IMR-90 (cell line): ENCODE results near the gene TMIGD1. TPM values are rescaled to one million over a fixed set of nuclear protein-coding genes. Genes with fewer than 3 reads are reported as not detected.

Source experiments
- ATAC-seq: fragments of 200-7000 bp; cut with Tn5 transposase; 2 replicates; pipeline ENCODE4 v1.9.1; 2020; ENCODE audit warnings: low read depth, mild to moderate bottlenecking, moderate library complexity
- BruUV-seq: library from RNA; stranded (reverse); fragments of 400-500 nt; replicated peaks from 2 replicates; lab custom pipeline; 2021; lab: Mats Ljungman, UMichigan
- CTCF ChIA-PET: fragments of 300-600 bp; formaldehyde crosslinking; extraction: SDS; loops from one replicate; lab custom pipeline; 2021; ENCODE audit warnings: antibody characterized with exemption; lab: Yijun Ruan, JAX
- POLR2A ChIA-PET: fragments of 300-600 bp; sonication (Branson Sonifier 250); formaldehyde crosslinking; loops from one replicate; lab custom pipeline; 2022; ENCODE audit warnings: antibody characterized with exemption; ENCODE audit not compliant: unreplicated experiment; lab: Charles Lee
- DNase-seq: peaks from one replicate; pipeline ENCODE4 v3.0.0; 2013
- H2AFZ ChIP-seq: replicated peaks from 2 replicates; pipeline ENCODE3; 2013; ENCODE audit warnings: low read length, mild to moderate bottlenecking; ENCODE audit not compliant: poor library complexity
- H2AK5ac ChIP-seq: 2 replicates; pipeline ENCODE4 v1.6.1; 2013; ENCODE audit warnings: low read depth, low read length, inconsistent platforms
- H2AK9ac ChIP-seq: replicated peaks from 2 replicates; pipeline ENCODE3; 2013; ENCODE audit warnings: mild to moderate bottlenecking, low read depth, low read length, moderate library complexity; ENCODE audit not compliant: poor library complexity
- H2BK120ac ChIP-seq: 2 replicates; pipeline ENCODE4 v1.6.1; 2013; ENCODE audit warnings: low read depth, low read length, inconsistent platforms
- H2BK15ac ChIP-seq: 3 replicates; pipeline ENCODE4 v1.6.1; 2013; ENCODE audit warnings: low read depth, low read length, inconsistent platforms
- H2BK20ac ChIP-seq: 2 replicates; pipeline ENCODE4 v1.6.1; 2013; ENCODE audit warnings: low read depth, mild to moderate bottlenecking, inconsistent platforms, low read length, moderate library complexity
- H2BK5ac ChIP-seq: 2 replicates; pipeline ENCODE4 v1.6.1; 2013; ENCODE audit warnings: mild to moderate bottlenecking, low read depth, low read length, inconsistent platforms; ENCODE audit not compliant: poor library complexity, severe bottlenecking
- H3K14ac ChIP-seq: replicated peaks from 2 replicates; pipeline ENCODE4 v1.6.1; 2013; ENCODE audit warnings: low read depth, low read length, inconsistent platforms
- H3K18ac ChIP-seq: 2 replicates; pipeline ENCODE4 v1.6.1; 2013; ENCODE audit warnings: low read depth, low read length, control low read depth
- H3K23ac ChIP-seq: 2 replicates; pipeline ENCODE4 v1.6.1; 2013; ENCODE audit warnings: low read depth, low read length, inconsistent platforms
- H3K27ac ChIP-seq: 2 replicates; pipeline ENCODE4 v1.5.1; 2013; ENCODE audit warnings: mild to moderate bottlenecking, control low read depth, low read length; ENCODE audit not compliant: insufficient read depth
- H3K27me3 ChIP-seq: 2 replicates; pipeline ENCODE4 v1.6.1; 2013; ENCODE audit warnings: low read length; ENCODE audit not compliant: control insufficient read depth, insufficient read depth
- H3K36me3 ChIP-seq: 2 replicates; pipeline ENCODE4 v1.6.1; 2013; ENCODE audit warnings: low read length, mixed read lengths; ENCODE audit not compliant: control insufficient read depth, insufficient read depth
- H3K4ac ChIP-seq: 2 replicates; pipeline ENCODE4 v1.6.1; 2013; ENCODE audit warnings: low read depth, low read length, inconsistent platforms
- H3K4me1 ChIP-seq: 2 replicates; pipeline ENCODE4 v1.6.1; 2013; ENCODE audit warnings: low read length, mixed read lengths; ENCODE audit not compliant: control insufficient read depth, insufficient read depth
- H3K4me2 ChIP-seq: 2 replicates; pipeline ENCODE4 v1.6.1; 2013; ENCODE audit warnings: low read depth, mild to moderate bottlenecking, control low read depth, low read length, moderate library complexity
- H3K4me3 ChIP-seq: 2 replicates; pipeline ENCODE4 v1.5.1; 2013; ENCODE audit warnings: low read depth, mild to moderate bottlenecking, control low read depth, low read length, moderate library complexity; ENCODE audit not compliant: insufficient read depth
- H3K56ac ChIP-seq: 2 replicates; pipeline ENCODE4 v1.6.1; 2013; ENCODE audit warnings: low read length, inconsistent platforms; ENCODE audit not compliant: insufficient read depth; ENCODE audit errors: extremely low read depth
- H3K79me1 ChIP-seq, 2 experiments: 2 replicates each; pipeline ENCODE4 v1.6.1; 2013; ENCODE audit warnings: low read length in 2 of 2, inconsistent platforms in 1 of 2, low read depth in 1 of 2
- H3K9ac ChIP-seq: 2 replicates; pipeline ENCODE4 v1.6.1; 2013; ENCODE audit warnings: low read depth, low read length, control low read depth
- H3K9me1 ChIP-seq: 2 replicates; pipeline ENCODE4 v1.6.1; 2013; ENCODE audit warnings: low read length, inconsistent platforms; ENCODE audit not compliant: insufficient read depth
- H3K9me3 ChIP-seq: 2 replicates; pipeline ENCODE4 v1.6.1; 2013; ENCODE audit warnings: low read length; ENCODE audit not compliant: control insufficient read depth, insufficient read depth
- H4K20me1 ChIP-seq: 2 replicates; pipeline ENCODE4 v1.6.1; 2013; ENCODE audit warnings: low read length, inconsistent platforms; ENCODE audit not compliant: insufficient read depth
- H4K5ac ChIP-seq: 2 replicates; pipeline ENCODE4 v1.6.1; 2013; ENCODE audit warnings: mild to moderate bottlenecking, low read depth, low read length, control low read depth
- H4K8ac ChIP-seq, 2 experiments: 2 replicates each; pipeline ENCODE4 v1.6.1; 2013; ENCODE audit warnings: low read depth in 2 of 2, low read length in 2 of 2, control low read depth in 1 of 2, inconsistent platforms in 1 of 2
- H4K91ac ChIP-seq: 2 replicates; pipeline ENCODE4 v1.6.1; 2013; ENCODE audit warnings: low read depth, low read length, inconsistent platforms; ENCODE audit not compliant: insufficient read depth
- BHLHE40 ChIP-seq: fragments of 150-350 bp; IDR thresholded peaks from 2 replicates; pipeline ENCODE4 v1.6.1; 2016; ENCODE audit warnings: mild to moderate bottlenecking, low read depth, low read length
- CEBPB ChIP-seq: IDR thresholded peaks from 2 replicates; pipeline ENCODE4 v1.6.1; 2012; ENCODE audit warnings: low read depth, low read length, improper control_type of control experiment
- CHD1 ChIP-seq: IDR thresholded peaks from 2 replicates; pipeline ENCODE4 v1.6.1; 2012; ENCODE audit warnings: low read depth, low read length, improper control_type of control experiment
- ELK1 ChIP-seq: fragments of 150-350 bp; IDR thresholded peaks from 2 replicates; pipeline ENCODE4 v1.6.1; 2016; ENCODE audit warnings: low read depth, mild to moderate bottlenecking, low read length, moderate library complexity, borderline replicate concordance
- FOS ChIP-seq: fragments of 150-350 bp; IDR thresholded peaks from 2 replicates; pipeline ENCODE4 v1.6.1; 2016; ENCODE audit warnings: low read depth, low read length
- MAFK ChIP-seq: IDR thresholded peaks from 2 replicates; pipeline ENCODE4 v1.6.1; 2012; ENCODE audit warnings: low read depth, low read length, improper control_type of control experiment
- MAZ ChIP-seq: IDR thresholded peaks from 2 replicates; pipeline ENCODE4 v1.6.1; 2012; ENCODE audit warnings: low read depth, mild to moderate bottlenecking, low read length, improper control_type of control experiment, moderate library complexity, borderline replicate concordance
- MXI1 ChIP-seq: IDR thresholded peaks from 2 replicates; pipeline ENCODE4 v1.6.1; 2012; ENCODE audit warnings: low read depth, mild to moderate bottlenecking, low read length, moderate library complexity, borderline replicate concordance
- NFE2L2 ChIP-seq: fragments of 150-350 bp; IDR thresholded peaks from 2 replicates; pipeline ENCODE4 v1.6.1; 2016; ENCODE audit warnings: low read depth, mild to moderate bottlenecking, low read length
- POLR2A ChIP-seq: IDR thresholded peaks from 2 replicates; pipeline ENCODE4 v1.6.1; 2012; ENCODE audit warnings: mild to moderate bottlenecking, low read depth, low read length
- RAD21 ChIP-seq: IDR thresholded peaks from 2 replicates; pipeline ENCODE4 v1.6.1; 2012; ENCODE audit warnings: low read length, improper control_type of control experiment
- RCOR1 ChIP-seq: IDR thresholded peaks from 2 replicates; pipeline ENCODE4 v1.6.1; 2012; ENCODE audit warnings: mild to moderate bottlenecking, low read length, improper control_type of control experiment; ENCODE audit not compliant: insufficient replicate concordance
- RFX5 ChIP-seq: IDR thresholded peaks from 2 replicates; pipeline ENCODE4 v1.8.0; 2012; ENCODE audit warnings: low read depth, mild to moderate bottlenecking, low read length, moderate library complexity
- SMC3 ChIP-seq: fragments of 150-350 bp; IDR thresholded peaks from 2 replicates; pipeline ENCODE4 v1.6.1; 2016; ENCODE audit warnings: low read depth, mild to moderate bottlenecking, antibody characterized with exemption, low read length, moderate library complexity
- WGBS, 2 experiments: methylation state at CpG; one replicate each; pipeline versions ENCODE4 v1.1.5 to v1.1.7; 2013; ENCODE audit warnings: missing lambda C conversion rate in 2 of 2; ENCODE audit not compliant: insufficient read length in 1 of 2; ENCODE audit errors: extremely low coverage in 2 of 2; 5-methylcytosine and 5-hydroxymethylcytosine counted together
- dilution Hi-C: fragments of 300-500 bp; cut with HindIII; formaldehyde crosslinking; loops from one replicate; pipeline ENCODE4 v1.14.3; 2018; ENCODE audit warnings: low sequenced_read_pairs; ENCODE audit not compliant: unreplicated experiment
- in situ Hi-C: fragments of 300-500 bp; cut with MboI; formaldehyde crosslinking; loops from 3 replicates; pipeline ENCODE4 v1.14.3; 2019; ENCODE audit warnings: low sequenced_read_pairs, inconsistent platforms, mixed read lengths
- intact Hi-C: fragments of 100-400 bp; cut with micrococcal nuclease; formaldehyde crosslinking; loops from 2 replicates; pipeline ENCODE4 v1.10.0; 2022
- polyA plus RNA-seq, 3 experiments: library from polyadenylated mRNA; depleted of rRNA; stranded (reverse); fragments of >200 nt; gene quantifications; 2 replicates each; pipeline ENCODE4 v1.2.3, GENCODE V29; 2012; ENCODE audit warnings: low replicate concordance in 1 of 3
- total RNA-seq: library from RNA; depleted of rRNA; stranded (reverse); fragments of >200 nt; gene quantifications from 2 replicates; pipeline ENCODE4 v1.2.3, GENCODE V29; 2012
- TF ChIP-seq, protein P1 (sequence below): conservative IDR thresholded peaks from 2 replicates; pipeline ENCODE4 v1.5.1; 2012; ENCODE audit warnings: mild to moderate bottlenecking, low read depth, low read length, improper control_type of control experiment
- TF ChIP-seq, protein P2 (sequence below): fragments of 150-350 bp; IDR thresholded peaks from 2 replicates; pipeline ENCODE4 v1.6.1; 2017; ENCODE audit warnings: mild to moderate bottlenecking, antibody characterized with exemption, low read length, low read depth

The TMIGD1 gene
- total and polyA plus RNA-seq, 2 of the 4 experiments (the other 2 are of a cell fraction): not detected

- DNase-seq (no peak), ATAC-seq (no peak)
- dilution Hi-C loops (no loop called here), intact Hi-C loops (no loop called here), in situ Hi-C loops (loop anchor here (25.0 kb wide), 1 partner anchor 389 kb away; no protein-coding TSS in a partner anchor)
- peaks cover 22% of the 10 kb centered on the region for H3K27me3 ChIP-seq
- no peaks in the 10 kb centered on the region for H4K20me1 ChIP-seq
- H2BK120ac ChIP-seq: no peak overlapping the region
- H4K8ac ChIP-seq: no peak overlapping the region
- no peak overlapping the region for H2BK5ac ChIP-seq
- TF ChIP-seq, protein P1, sequence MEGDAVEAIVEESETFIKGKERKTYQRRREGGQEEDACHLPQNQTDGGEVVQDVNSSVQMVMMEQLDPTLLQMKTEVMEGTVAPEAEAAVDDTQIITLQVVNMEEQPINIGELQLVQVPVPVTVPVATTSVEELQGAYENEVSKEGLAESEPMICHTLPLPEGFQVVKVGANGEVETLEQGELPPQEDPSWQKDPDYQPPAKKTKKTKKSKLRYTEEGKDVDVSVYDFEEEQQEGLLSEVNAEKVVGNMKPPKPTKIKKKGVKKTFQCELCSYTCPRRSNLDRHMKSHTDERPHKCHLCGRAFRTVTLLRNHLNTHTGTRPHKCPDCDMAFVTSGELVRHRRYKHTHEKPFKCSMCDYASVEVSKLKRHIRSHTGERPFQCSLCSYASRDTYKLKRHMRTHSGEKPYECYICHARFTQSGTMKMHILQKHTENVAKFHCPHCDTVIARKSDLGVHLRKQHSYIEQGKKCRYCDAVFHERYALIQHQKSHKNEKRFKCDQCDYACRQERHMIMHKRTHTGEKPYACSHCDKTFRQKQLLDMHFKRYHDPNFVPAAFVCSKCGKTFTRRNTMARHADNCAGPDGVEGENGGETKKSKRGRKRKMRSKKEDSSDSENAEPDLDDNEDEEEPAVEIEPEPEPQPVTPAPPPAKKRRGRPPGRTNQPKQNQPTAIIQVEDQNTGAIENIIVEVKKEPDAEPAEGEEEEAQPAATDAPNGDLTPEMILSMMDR: no peak
- TF ChIP-seq MXI1: no peak
- no peak for TF ChIP-seq CEBPB
- no peak for TF ChIP-seq POLR2A
- TF ChIP-seq MAFK: no peak
- no peak for TF ChIP-seq SMC3
- TF ChIP-seq BHLHE40: no peak
- no peak for TF ChIP-seq RAD21
- no peak for TF ChIP-seq RCOR1
- TF ChIP-seq ELK1: no peak
- TF ChIP-seq NFE2L2: no peak
- TF ChIP-seq RFX5: no peak
- no peak for TF ChIP-seq CHD1
- no peak for TF ChIP-seq FOS
- TF ChIP-seq, protein P2, sequence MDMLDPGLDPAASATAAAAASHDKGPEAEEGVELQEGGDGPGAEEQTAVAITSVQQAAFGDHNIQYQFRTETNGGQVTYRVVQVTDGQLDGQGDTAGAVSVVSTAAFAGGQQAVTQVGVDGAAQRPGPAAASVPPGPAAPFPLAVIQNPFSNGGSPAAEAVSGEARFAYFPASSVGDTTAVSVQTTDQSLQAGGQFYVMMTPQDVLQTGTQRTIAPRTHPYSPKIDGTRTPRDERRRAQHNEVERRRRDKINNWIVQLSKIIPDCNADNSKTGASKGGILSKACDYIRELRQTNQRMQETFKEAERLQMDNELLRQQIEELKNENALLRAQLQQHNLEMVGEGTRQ: no peak
- TF ChIP-seq MAZ: no peak
- peaks cover 2% of the 10 kb centered on the region; the same call in 1 of the 2 replicates for H3K4me1 ChIP-seq
- no peak overlapping the region for H3K18ac ChIP-seq
- H3K4me3 ChIP-seq: no peak overlapping the region
- WGBS, 2 experiments: 70% methylated on average over 2 of the region's 5 CpGs; no CpG with 5 or more reads in 1 of the 2 experiments
- ChIA-PET POLR2A (no interaction called here), CTCF (no interaction called here)
- H2AK5ac ChIP-seq: no peak overlapping the region
- H4K5ac ChIP-seq: no peak overlapping the region
- H3K79me1 ChIP-seq: no peaks in the 10 kb centered on the region
- H3K14ac ChIP-seq: no peak overlapping the region
- no peaks in the 10 kb centered on the region for H3K9me1 ChIP-seq
- H3K4ac ChIP-seq: no peak overlapping the region
- H3K27ac ChIP-seq: no peak overlapping the region
- H4K91ac ChIP-seq: no peak overlapping the region
- no peak overlapping the region for H2AFZ ChIP-seq
- H3K36me3 ChIP-seq: no peaks in the 10 kb centered on the region
- no peak overlapping the region for H3K23ac ChIP-seq
- no peak overlapping the region for H2AK9ac ChIP-seq
- no peaks in the 10 kb centered on the region for H3K9me3 ChIP-seq
- H2BK20ac ChIP-seq: no peak overlapping the region
- no peak overlapping the region for H2BK15ac ChIP-seq
- H3K4me2 ChIP-seq: no peak overlapping the region
- no peak overlapping the region for H3K56ac ChIP-seq
- no TSS peak for BruUV-seq
- no peak overlapping the region for H3K9ac ChIP-seq
Observed at GRCh38 chr17:30323262-30323894, 10.5 kb downstream of the TMIGD1 start.
